H1 (cell line): ENCODE measurements around the gene USP8. TPM values are rescaled to one million over a fixed set of nuclear protein-coding genes. Genes with fewer than 3 reads are reported as not detected.

Source experiments
- CREB1 ChIP-seq: IDR thresholded peaks from 2 replicates; pipeline ENCODE4 v1.6.1; 2012; ENCODE audit warnings: inconsistent platforms
- EGR1 ChIP-seq: IDR thresholded peaks from 2 replicates; pipeline ENCODE4 v1.6.1; 2011; ENCODE audit warnings: low read depth, low read length, borderline replicate concordance
- HDAC2 ChIP-seq, 2 experiments: fragments of 300-600 bp in 1 of 2; sonication (generic) in 1 of 2; IDR thresholded peaks; 2 replicates each; pipeline ENCODE4 v1.6.1; 2011 to 2012; ENCODE audit warnings: low read depth in 2 of 2, low read length in 2 of 2, mild to moderate bottlenecking in 2 of 2, moderate library complexity in 2 of 2, borderline replicate concordance in 1 of 2, inconsistent platforms in 1 of 2
- KDM1A ChIP-seq: fragments of 200-600, 300-600 bp; sonication (generic); IDR thresholded peaks from 2 replicates; pipeline ENCODE4 v1.7.1; 2016; ENCODE audit warnings: mild to moderate bottlenecking, low read length, borderline replicate concordance
- RXRA ChIP-seq: IDR thresholded peaks from 2 replicates; pipeline ENCODE4 v1.6.1; 2011; ENCODE audit warnings: low read depth, mild to moderate bottlenecking, low read length, moderate library complexity; ENCODE audit not compliant: insufficient read depth
- SAP30 ChIP-seq: fragments of 300-600 bp; sonication (generic); IDR thresholded peaks from 2 replicates; pipeline ENCODE4 v1.7.1; 2012; ENCODE audit warnings: low read length, moderate library complexity, mild to moderate bottlenecking, inconsistent platforms; ENCODE audit not compliant: insufficient read depth, insufficient replicate concordance
- TAF7 ChIP-seq: optimal IDR thresholded peaks from 2 replicates; pipeline ENCODE3; 2011; ENCODE audit warnings: low read depth, mild to moderate bottlenecking, inconsistent platforms, low read length, moderate library complexity, borderline replicate concordance
- TEAD4 ChIP-seq: IDR thresholded peaks from 2 replicates; pipeline ENCODE4 v1.6.1; 2012; ENCODE audit warnings: low read depth, low read length, inconsistent platforms, mixed read lengths
- polyA plus RNA-seq, 7 experiments: library from polyadenylated mRNA; depleted of rRNA in 3 of 7; stranded (reverse) in 5 of 7; unstranded in 2 of 7; fragments of >200 nt in 5 of 7; fragments of 200-250 nt in 2 of 7; gene quantifications; 1 replicate in 5 of 7; 2 replicates in 1 of 7; 4 replicates in 1 of 7; pipeline versions ENCODE4 v1.2.1 to v1.2.3, GENCODE V29; 2011 to 2013; ENCODE audit warnings: missing spikeins in 2 of 7, mixed read lengths in 2 of 7
- total RNA-seq: library from RNA; stranded (reverse); fragmentation: NEBNext Ultra II Directional; extraction: Animal tissue kit (Norgen Biotek cat#: 25700); gene quantifications from 2 replicates; pipeline ENCODE4 v1.2.1, GENCODE V29; 2021
- TF ChIP-seq, protein P1 (sequence below): fragments of 300-600 bp; sonication (generic); IDR thresholded peaks from 2 replicates; pipeline ENCODE4 v1.7.1; 2012; ENCODE audit warnings: low read length, moderate library complexity, mild to moderate bottlenecking, inconsistent platforms; ENCODE audit not compliant: insufficient replicate concordance

Gene USP8
- total and polyA plus RNA-seq, 2 of the 8 experiments (the other 6 are each of a cell fraction or from before 2014, with no cell fraction given) = 19.9 to 66.2 TPM

DNA sequence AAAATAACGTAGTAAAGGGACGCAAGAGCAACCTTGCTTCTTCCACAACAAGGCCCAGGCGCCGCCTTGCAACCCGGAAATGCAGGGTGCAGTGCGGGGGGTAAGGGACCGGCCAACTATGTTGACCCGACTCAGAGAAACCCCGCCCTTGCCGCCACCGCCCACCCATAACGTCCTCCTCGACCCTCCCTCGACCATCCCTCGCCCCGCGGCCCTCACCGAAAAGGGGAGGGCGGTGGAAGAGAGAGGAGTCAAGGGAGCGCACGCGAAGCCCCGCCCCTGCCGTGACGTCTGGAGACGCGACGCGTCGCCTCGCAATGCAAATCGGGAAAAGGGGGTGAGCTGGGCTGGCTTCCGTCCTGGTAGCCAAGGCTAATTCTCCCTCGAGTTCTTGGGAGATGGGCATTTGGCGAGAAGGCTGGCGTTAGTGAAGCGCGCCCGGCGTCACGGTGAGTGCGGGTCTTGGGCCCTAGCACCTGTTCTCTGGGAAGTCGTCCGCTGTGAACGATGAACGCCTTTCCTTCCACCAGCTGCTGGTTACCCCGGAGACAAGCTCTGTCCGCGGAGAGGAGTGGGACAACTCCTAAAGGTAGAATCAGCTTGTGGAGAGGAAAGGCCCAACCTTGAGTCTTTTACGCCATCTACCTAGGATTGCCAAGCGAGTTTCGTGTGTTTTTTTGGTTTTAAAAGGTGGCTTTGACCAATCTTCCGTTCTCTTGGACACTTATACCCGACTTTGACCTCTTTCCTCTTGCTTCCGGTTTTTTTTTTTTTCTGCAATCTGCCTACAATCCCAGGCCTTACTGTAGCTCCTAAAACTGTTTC, at the start of gene USP8 (continued):
- TF ChIP-seq, protein P1, sequence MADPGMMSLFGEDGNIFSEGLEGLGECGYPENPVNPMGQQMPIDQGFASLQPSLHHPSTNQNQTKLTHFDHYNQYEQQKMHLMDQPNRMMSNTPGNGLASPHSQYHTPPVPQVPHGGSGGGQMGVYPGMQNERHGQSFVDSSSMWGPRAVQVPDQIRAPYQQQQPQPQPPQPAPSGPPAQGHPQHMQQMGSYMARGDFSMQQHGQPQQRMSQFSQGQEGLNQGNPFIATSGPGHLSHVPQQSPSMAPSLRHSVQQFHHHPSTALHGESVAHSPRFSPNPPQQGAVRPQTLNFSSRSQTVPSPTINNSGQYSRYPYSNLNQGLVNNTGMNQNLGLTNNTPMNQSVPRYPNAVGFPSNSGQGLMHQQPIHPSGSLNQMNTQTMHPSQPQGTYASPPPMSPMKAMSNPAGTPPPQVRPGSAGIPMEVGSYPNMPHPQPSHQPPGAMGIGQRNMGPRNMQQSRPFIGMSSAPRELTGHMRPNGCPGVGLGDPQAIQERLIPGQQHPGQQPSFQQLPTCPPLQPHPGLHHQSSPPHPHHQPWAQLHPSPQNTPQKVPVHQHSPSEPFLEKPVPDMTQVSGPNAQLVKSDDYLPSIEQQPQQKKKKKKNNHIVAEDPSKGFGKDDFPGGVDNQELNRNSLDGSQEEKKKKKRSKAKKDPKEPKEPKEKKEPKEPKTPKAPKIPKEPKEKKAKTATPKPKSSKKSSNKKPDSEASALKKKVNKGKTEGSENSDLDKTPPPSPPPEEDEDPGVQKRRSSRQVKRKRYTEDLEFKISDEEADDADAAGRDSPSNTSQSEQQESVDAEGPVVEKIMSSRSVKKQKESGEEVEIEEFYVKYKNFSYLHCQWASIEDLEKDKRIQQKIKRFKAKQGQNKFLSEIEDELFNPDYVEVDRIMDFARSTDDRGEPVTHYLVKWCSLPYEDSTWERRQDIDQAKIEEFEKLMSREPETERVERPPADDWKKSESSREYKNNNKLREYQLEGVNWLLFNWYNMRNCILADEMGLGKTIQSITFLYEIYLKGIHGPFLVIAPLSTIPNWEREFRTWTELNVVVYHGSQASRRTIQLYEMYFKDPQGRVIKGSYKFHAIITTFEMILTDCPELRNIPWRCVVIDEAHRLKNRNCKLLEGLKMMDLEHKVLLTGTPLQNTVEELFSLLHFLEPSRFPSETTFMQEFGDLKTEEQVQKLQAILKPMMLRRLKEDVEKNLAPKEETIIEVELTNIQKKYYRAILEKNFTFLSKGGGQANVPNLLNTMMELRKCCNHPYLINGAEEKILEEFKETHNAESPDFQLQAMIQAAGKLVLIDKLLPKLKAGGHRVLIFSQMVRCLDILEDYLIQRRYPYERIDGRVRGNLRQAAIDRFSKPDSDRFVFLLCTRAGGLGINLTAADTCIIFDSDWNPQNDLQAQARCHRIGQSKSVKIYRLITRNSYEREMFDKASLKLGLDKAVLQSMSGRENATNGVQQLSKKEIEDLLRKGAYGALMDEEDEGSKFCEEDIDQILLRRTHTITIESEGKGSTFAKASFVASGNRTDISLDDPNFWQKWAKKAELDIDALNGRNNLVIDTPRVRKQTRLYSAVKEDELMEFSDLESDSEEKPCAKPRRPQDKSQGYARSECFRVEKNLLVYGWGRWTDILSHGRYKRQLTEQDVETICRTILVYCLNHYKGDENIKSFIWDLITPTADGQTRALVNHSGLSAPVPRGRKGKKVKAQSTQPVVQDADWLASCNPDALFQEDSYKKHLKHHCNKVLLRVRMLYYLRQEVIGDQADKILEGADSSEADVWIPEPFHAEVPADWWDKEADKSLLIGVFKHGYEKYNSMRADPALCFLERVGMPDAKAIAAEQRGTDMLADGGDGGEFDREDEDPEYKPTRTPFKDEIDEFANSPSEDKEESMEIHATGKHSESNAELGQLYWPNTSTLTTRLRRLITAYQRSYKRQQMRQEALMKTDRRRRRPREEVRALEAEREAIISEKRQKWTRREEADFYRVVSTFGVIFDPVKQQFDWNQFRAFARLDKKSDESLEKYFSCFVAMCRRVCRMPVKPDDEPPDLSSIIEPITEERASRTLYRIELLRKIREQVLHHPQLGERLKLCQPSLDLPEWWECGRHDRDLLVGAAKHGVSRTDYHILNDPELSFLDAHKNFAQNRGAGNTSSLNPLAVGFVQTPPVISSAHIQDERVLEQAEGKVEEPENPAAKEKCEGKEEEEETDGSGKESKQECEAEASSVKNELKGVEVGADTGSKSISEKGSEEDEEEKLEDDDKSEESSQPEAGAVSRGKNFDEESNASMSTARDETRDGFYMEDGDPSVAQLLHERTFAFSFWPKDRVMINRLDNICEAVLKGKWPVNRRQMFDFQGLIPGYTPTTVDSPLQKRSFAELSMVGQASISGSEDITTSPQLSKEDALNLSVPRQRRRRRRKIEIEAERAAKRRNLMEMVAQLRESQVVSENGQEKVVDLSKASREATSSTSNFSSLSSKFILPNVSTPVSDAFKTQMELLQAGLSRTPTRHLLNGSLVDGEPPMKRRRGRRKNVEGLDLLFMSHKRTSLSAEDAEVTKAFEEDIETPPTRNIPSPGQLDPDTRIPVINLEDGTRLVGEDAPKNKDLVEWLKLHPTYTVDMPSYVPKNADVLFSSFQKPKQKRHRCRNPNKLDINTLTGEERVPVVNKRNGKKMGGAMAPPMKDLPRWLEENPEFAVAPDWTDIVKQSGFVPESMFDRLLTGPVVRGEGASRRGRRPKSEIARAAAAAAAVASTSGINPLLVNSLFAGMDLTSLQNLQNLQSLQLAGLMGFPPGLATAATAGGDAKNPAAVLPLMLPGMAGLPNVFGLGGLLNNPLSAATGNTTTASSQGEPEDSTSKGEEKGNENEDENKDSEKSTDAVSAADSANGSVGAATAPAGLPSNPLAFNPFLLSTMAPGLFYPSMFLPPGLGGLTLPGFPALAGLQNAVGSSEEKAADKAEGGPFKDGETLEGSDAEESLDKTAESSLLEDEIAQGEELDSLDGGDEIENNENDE = no peak
- TF ChIP-seq EGR1 = peak; percentile 46; the same call in 1 of the 2 replicates
- peak; percentile 87 for TF ChIP-seq TAF7
- TF ChIP-seq KDM1A = no peak
- TF ChIP-seq SAP30 = no peak
- no peak for TF ChIP-seq HDAC2 (IDR thresholded peaks at IDR 0.05; ENCODE audit: borderline replicate concordance in 1 of 2, low read depth in 2 of 2, low read length in 2 of 2)
- TF ChIP-seq RXRA = no peak
- TF ChIP-seq CREB1 = peak; percentile 99
- no peak for TF ChIP-seq TEAD4
